ENCODE data around the gene NCR3LG1.
"Not testable (repeated sequence)": the region's sequence is repeated elsewhere in the genome, so short reads cannot be mapped to it uniquely, and the experiment has no call there.

The NCR3LG1 gene

DNA sequence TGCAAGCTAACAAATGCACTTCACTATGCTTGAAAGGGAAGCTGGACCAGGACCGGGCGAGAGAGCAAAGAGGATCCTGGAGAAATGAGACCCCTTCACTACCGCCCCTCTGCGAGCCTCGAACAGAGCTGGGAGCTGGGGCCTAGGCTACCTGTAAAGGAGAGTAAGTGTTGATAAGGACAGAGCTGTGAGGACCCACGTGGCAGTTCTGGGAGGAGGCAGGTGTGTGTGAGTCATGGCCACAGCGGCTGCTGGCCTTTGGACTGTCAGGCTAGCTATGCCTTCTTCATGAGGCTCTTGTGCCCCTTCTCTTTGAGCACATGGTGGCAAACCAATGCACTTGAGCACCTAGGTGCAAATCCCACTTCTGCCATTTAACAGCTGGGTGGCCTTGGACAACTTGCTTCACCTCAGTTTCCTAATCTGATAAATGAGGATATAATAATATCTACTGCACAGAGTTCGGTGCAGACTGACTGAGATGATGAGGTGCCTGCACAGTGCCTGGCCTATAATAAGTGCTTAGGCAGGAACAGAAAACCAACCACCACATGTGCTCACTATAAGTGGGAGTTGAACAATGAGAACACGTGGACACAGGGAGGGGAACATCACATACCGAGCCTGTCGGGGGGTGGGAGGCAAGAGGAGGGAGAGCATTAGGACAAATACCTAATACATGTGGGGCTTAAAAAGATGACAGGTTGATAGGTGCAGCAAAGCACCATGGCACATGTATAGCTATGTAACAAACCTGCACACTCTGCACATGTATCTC, 72.1 kb downstream of the NCR3LG1 start:
- no peak for DNase-seq (ENCODE audit: low read depth)
- TF ChIP-seq, protein P1, sequence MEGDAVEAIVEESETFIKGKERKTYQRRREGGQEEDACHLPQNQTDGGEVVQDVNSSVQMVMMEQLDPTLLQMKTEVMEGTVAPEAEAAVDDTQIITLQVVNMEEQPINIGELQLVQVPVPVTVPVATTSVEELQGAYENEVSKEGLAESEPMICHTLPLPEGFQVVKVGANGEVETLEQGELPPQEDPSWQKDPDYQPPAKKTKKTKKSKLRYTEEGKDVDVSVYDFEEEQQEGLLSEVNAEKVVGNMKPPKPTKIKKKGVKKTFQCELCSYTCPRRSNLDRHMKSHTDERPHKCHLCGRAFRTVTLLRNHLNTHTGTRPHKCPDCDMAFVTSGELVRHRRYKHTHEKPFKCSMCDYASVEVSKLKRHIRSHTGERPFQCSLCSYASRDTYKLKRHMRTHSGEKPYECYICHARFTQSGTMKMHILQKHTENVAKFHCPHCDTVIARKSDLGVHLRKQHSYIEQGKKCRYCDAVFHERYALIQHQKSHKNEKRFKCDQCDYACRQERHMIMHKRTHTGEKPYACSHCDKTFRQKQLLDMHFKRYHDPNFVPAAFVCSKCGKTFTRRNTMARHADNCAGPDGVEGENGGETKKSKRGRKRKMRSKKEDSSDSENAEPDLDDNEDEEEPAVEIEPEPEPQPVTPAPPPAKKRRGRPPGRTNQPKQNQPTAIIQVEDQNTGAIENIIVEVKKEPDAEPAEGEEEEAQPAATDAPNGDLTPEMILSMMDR (IDR thresholded peaks at IDR 0.05; ENCODE audit: low read depth, low read length, missing control alignments), result no peak
- H3K4me3 ChIP-seq (ENCODE audit: low read depth, low read length), result no peak overlapping the region
- in situ Hi-C loops (cut with HindIII; ENCODE audit: low sequenced_read_pairs), result no loop called here

GRCh38 chr11:17426233-17426632, 74.6 kb downstream of the NCR3LG1 start:
- H3K4me3 ChIP-seq (ENCODE audit: low read depth, low read length); DNase-seq (ENCODE audit: low read depth); in situ Hi-C loops (cut with HindIII; ENCODE audit: low sequenced_read_pairs): not testable (repeated sequence)

Data from astrocyte of the cerebellum (primary cell).